Endodermal cell (in vitro differentiated cells): Measurements from ENCODE around the gene S100PBP. TPM values are rescaled to one million over a fixed set of nuclear protein-coding genes. Genes with fewer than 3 reads are reported as not detected.

Experiments used
- DNase-seq: peaks from one replicate; pipeline ENCODE4 v3.0.0-alpha.2; 2017
- H3K27ac ChIP-seq: 2 replicates; pipeline ENCODE4 v1.5.1; 2013; ENCODE audit warnings: mild to moderate bottlenecking, low read depth, low read length, moderate library complexity
- H3K27me3 ChIP-seq: 2 replicates; pipeline ENCODE4 v1.6.1; 2013; ENCODE audit warnings: mild to moderate bottlenecking, low read length, moderate library complexity; ENCODE audit not compliant: insufficient read depth, control insufficient read depth, poor library complexity, severe bottlenecking
- H3K36me3 ChIP-seq: 2 replicates; pipeline ENCODE4 v1.7.0; 2013; ENCODE audit warnings: mild to moderate bottlenecking, low read length, moderate library complexity; ENCODE audit not compliant: control insufficient read depth, insufficient read depth
- H3K4me1 ChIP-seq: one replicate; pipeline ENCODE4 v1.7.0; 2013; ENCODE audit warnings: low read length; ENCODE audit not compliant: control insufficient read depth, insufficient read depth
- H3K4me3 ChIP-seq: 2 replicates; pipeline ENCODE4 v1.5.1; 2013; ENCODE audit warnings: mild to moderate bottlenecking, low read length, moderate library complexity
- H3K9ac ChIP-seq: 2 replicates; pipeline ENCODE4 v1.6.1; 2013; ENCODE audit warnings: mild to moderate bottlenecking, low read length, moderate library complexity; ENCODE audit not compliant: poor library complexity, severe bottlenecking; ENCODE audit errors: extremely low read depth
- H3K9me3 ChIP-seq: 2 replicates; pipeline ENCODE4 v1.6.1; 2013; ENCODE audit warnings: mild to moderate bottlenecking, low read length, moderate library complexity; ENCODE audit not compliant: control insufficient read depth
- H3K27ac Mint-ChIP-seq: 2 replicates; pipeline ENCODE4 v1.8.0; 2020; ENCODE audit warnings: mixed read lengths
- H3K27me3 Mint-ChIP-seq: 2 replicates; pipeline ENCODE4 v1.8.0; 2021; ENCODE audit warnings: mild to moderate bottlenecking, mixed read lengths; ENCODE audit not compliant: insufficient read depth
- H3K36me3 Mint-ChIP-seq: 2 replicates; pipeline ENCODE4 v1.8.0; 2020; ENCODE audit warnings: low read depth, mixed read lengths
- H3K4me1 Mint-ChIP-seq: 2 replicates; pipeline ENCODE4 v1.8.0; 2020; ENCODE audit warnings: mixed read lengths
- H3K4me3 Mint-ChIP-seq: 2 replicates; pipeline ENCODE4 v1.8.0; 2020; ENCODE audit warnings: mild to moderate bottlenecking, moderate library complexity, mixed read lengths
- H3K9me3 Mint-ChIP-seq: 2 replicates; pipeline ENCODE4 v1.8.0; 2020; ENCODE audit warnings: mild to moderate bottlenecking, mixed read lengths
- whole genome bisulfite sequencing, 2 experiments: methylation state at CpG; one replicate each; pipeline versions ENCODE4 v1.1.5 to v1.1.7; 2013; ENCODE audit warnings: missing lambda C conversion rate in 2 of 2, mixed read lengths in 1 of 2; ENCODE audit not compliant: insufficient coverage in 1 of 2, insufficient read length in 1 of 2; 5-methylcytosine and 5-hydroxymethylcytosine counted together
- total RNA-seq, 2 donors: library from RNA; stranded (reverse); fragmentation: NEBNext Ultra II Directional in 1 of 2; extraction: Animal tissue kit (Norgen Biotek cat#: 25700) in 1 of 2; gene quantifications; 2 replicates in 1 of 2; 3 replicates in 1 of 2; pipeline ENCODE4 v1.2.1, GENCODE V29; 2021
- TF ChIP-seq, protein P1 (sequence below): fragments of 200-600 bp; sonication (generic); conservative IDR thresholded peaks from 2 replicates; pipeline ENCODE4 v1.5.0; 2021; ENCODE audit warnings: antibody characterized with exemption, mild to moderate bottlenecking

Gene S100PBP
- total RNA-seq, 2 donors from 2014 or later = 91.4 to 112 TPM

GRCh38 chr1:32806910-32807523, 10.4 kb upstream of the S100PBP start:
- Histone ChIP-seq H3K27me3 (no peaks in the 10 kb centered on the region), H3K9ac (no peak overlapping the region), H3K36me3 (peaks cover 80% of the 10 kb centered on the region), H3K27ac (no peak overlapping the region), H3K4me1 (peaks cover 1% of the 10 kb centered on the region), H3K4me3 (peak overlapping the region; percentile 1), H3K9me3 (peaks cover 54% of the 10 kb centered on the region)
- H3K4me1 Mint-ChIP-seq = peaks cover 20% of the 10 kb centered on the region
- H3K9me3 Mint-ChIP-seq = peaks cover 32% of the 10 kb centered on the region
- whole genome bisulfite sequencing, 2 experiments = 93 to 95% methylated on average over 3 to 4 of the region's 4 CpGs
- H3K4me3 Mint-ChIP-seq = no peak overlapping the region
- no peak overlapping the region for H3K27ac Mint-ChIP-seq
- no peak for DNase-seq
- no peaks in the 10 kb centered on the region for H3K27me3 Mint-ChIP-seq
- TF ChIP-seq, protein P1, sequence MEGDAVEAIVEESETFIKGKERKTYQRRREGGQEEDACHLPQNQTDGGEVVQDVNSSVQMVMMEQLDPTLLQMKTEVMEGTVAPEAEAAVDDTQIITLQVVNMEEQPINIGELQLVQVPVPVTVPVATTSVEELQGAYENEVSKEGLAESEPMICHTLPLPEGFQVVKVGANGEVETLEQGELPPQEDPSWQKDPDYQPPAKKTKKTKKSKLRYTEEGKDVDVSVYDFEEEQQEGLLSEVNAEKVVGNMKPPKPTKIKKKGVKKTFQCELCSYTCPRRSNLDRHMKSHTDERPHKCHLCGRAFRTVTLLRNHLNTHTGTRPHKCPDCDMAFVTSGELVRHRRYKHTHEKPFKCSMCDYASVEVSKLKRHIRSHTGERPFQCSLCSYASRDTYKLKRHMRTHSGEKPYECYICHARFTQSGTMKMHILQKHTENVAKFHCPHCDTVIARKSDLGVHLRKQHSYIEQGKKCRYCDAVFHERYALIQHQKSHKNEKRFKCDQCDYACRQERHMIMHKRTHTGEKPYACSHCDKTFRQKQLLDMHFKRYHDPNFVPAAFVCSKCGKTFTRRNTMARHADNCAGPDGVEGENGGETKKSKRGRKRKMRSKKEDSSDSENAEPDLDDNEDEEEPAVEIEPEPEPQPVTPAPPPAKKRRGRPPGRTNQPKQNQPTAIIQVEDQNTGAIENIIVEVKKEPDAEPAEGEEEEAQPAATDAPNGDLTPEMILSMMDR = no peak
- peaks cover 89% of the 10 kb centered on the region for H3K36me3 Mint-ChIP-seq

DNA sequence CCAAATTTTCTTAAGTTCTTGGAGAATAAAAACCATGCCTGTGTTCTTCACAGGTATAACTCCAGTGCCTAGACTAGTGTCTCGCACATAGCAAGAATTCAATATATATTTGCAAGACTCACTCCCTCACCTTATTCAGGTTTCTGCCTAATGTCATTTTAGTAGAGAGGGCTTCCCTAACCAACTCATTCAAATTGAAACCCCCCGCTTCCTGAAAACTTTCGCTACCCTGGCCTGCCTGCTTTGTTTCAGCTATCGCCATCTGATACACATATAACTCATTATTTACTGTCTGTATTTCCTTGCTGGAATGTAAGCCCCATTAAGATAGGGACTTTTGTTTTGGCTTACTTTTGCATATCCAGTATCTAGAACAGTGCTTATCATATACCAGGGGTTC, 8.9 kb upstream of the S100PBP start:
- Histone ChIP-seq H3K9me3 (peaks cover 40% of the 10 kb centered on the region), H3K4me1 (peaks cover 4% of the 10 kb centered on the region), H3K36me3 (peaks cover 75% of the 10 kb centered on the region), H3K9ac (no peak overlapping the region), H3K27me3 (no peaks in the 10 kb centered on the region), H3K27ac (no peak overlapping the region), H3K4me3 (no peak overlapping the region)
- Mint-ChIP-seq H3K27ac (peak overlapping the region; percentile 16), H3K4me1 (peaks cover 23% of the 10 kb centered on the region), H3K9me3 (peaks cover 22% of the 10 kb centered on the region), H3K27me3 (no peaks in the 10 kb centered on the region), H3K36me3 (peaks cover 87% of the 10 kb centered on the region), H3K4me3 (no peak overlapping the region)
- TF ChIP-seq, protein P1 = no peak
- no peak for DNase-seq
- WGBS, 2 experiments = 98 to 100% methylated on average over 4 of the region's 4 CpGs

DNA sequence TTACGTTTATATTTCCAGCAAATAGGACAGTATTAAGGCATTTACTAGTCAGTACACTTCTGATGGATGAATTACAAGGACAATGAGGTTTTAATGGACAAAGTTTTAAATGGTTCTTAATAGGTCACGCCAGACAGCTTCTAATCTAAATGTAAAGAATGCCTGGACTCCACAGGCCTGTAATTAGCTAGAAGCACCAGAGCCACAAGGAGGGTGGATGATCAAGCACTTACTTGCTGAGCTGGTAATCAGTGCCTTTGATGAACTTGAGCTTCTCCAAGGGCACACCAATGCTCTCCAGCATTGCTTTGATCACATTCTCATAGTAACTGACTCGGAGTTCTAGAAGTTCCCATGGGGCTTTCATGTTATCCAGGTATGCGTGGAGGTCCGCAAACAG, 7.1 kb upstream of the S100PBP start:
- Histone ChIP-seq H3K4me1 (peaks cover 7% of the 10 kb centered on the region), H3K4me3 (no peak overlapping the region), H3K27me3 (no peaks in the 10 kb centered on the region), H3K9ac (no peak overlapping the region), H3K9me3 (peaks cover 46% of the 10 kb centered on the region), H3K27ac (no peak overlapping the region), H3K36me3 (peaks cover 90% of the 10 kb centered on the region)
- Mint-ChIP-seq H3K36me3 (peaks cover 92% of the 10 kb centered on the region), H3K4me3 (no peak overlapping the region), H3K4me1 (peaks cover 33% of the 10 kb centered on the region), H3K9me3 (peaks cover 14% of the 10 kb centered on the region), H3K27me3 (no peaks in the 10 kb centered on the region), H3K27ac (no peak overlapping the region)
- no peak for DNase-seq
- 90% methylated on average over 4 to 5 of the region's 5 CpGs for WGBS, 2 experiments
- TF ChIP-seq, protein P1 = no peak
